A549 (cell line): Measurements from ENCODE around the gene SH2D1B.

Experiments used
- CTCF ChIP-seq: fragments of >200 bp; sonication (Bioruptor Twin); formaldehyde crosslinking; IDR thresholded peaks from 3 replicates; pipeline ENCODE4 v1.5.1; 2016
- EHMT2 ChIP-seq: fragments of 200-600 bp; sonication (generic); IDR thresholded peaks from 2 replicates; pipeline ENCODE4 v1.6.1; 2016; ENCODE audit warnings: antibody characterized with exemption, low read depth, mild to moderate bottlenecking, moderate library complexity
- FOSB ChIP-seq: fragments of 250-450 bp; sonication (Bioruptor Pico); IDR thresholded peaks from 2 replicates; pipeline ENCODE4 v1.5.0; 2020; ENCODE audit warnings: mild to moderate bottlenecking, moderate library complexity
- KDM5A ChIP-seq: fragments of 200-600 bp; sonication (generic); IDR thresholded peaks from 2 replicates; pipeline ENCODE4 v1.6.1; 2016; ENCODE audit warnings: antibody characterized with exemption, mild to moderate bottlenecking
- NPAS2 ChIP-seq: fragments of 250-450 bp; sonication (Bioruptor Pico); IDR thresholded peaks from 2 replicates; pipeline ENCODE4 v1.8.0; 2022; ENCODE audit warnings: mild to moderate bottlenecking, moderate library complexity, borderline replicate concordance
- POLR2A ChIP-seq: IDR thresholded peaks from 2 replicates; pipeline ENCODE4 v1.6.1; 2012; ENCODE audit warnings: mild to moderate bottlenecking, low read length
- RARB ChIP-seq: fragments of 250-450 bp; sonication (Bioruptor Pico); IDR thresholded peaks from 2 replicates; pipeline ENCODE4 v1.8.0; 2021; ENCODE audit warnings: mild to moderate bottlenecking, moderate library complexity
- SMC3 ChIP-seq: fragments of >200 bp; sonication (Bioruptor Twin); formaldehyde crosslinking; IDR thresholded peaks from 3 replicates; pipeline ENCODE4 v1.6.1; 2018; ENCODE audit warnings: inconsistent platforms

GRCh38 chr1:162363823-162364222 is 48.1 kb downstream of the SH2D1B start:
- TF ChIP-seq CTCF (no peak), POLR2A (no peak), RARB (CRISPR knock-in tag) (no peak), SMC3 (no peak), EHMT2 (no peak), FOSB (CRISPR knock-in tag) (no peak), KDM5A (no peak), NPAS2 (CRISPR knock-in tag) (no peak)
